Measurements from ENCODE around the gene GLYATL1. TPM values are rescaled to one million over a fixed set of nuclear protein-coding genes. Genes with fewer than 3 reads are reported as not detected.
"Not testable (repeated sequence)": the region's sequence is repeated elsewhere in the genome, so short reads cannot be mapped to it uniquely, and the experiment has no call there.

The GLYATL1 gene
- total and polyA plus RNA-seq, 5 donors = not detected

DNA sequence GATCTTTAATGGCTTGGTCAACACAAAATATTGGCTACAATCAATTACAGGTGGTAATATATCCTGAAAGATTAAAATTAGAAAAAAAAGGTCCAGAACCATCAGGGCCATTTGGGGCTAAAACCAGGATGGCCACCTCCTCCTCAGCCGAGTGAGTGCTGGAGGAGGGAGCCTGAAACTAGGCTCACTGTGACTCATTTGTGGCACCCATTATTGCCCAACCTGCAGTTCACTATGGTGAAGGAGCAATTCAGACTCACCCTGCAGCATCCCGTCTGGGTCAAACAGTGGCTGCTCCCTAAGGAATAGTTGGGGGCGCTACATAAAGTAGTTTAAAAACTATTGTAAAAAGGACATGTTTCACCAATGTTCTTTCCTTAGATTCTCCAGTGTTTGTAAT, 60.7 kb downstream of the GLYATL1 start:
- DNase-seq (no peak), ATAC-seq (no peak)
- H3K27ac ChIP-seq (ENCODE audit: low read length) = no peak overlapping the region
- H3K9me3 ChIP-seq (ENCODE audit: control insufficient read depth, low read length) = no peaks in the 10 kb centered on the region
- no peak overlapping the region for H3K4me3 ChIP-seq (ENCODE audit: low read length)
- H3K27me3 ChIP-seq (ENCODE audit: control insufficient read depth, insufficient read depth) = no peaks in the 10 kb centered on the region
- intact Hi-C loops (cut with DNase I) = no loop called here
- WGBS = 78% methylated on average over 3 of the region's 3 CpGs
- no peaks in the 10 kb centered on the region for H3K4me1 ChIP-seq (ENCODE audit: control insufficient read depth, insufficient read depth, low read length)

DNA sequence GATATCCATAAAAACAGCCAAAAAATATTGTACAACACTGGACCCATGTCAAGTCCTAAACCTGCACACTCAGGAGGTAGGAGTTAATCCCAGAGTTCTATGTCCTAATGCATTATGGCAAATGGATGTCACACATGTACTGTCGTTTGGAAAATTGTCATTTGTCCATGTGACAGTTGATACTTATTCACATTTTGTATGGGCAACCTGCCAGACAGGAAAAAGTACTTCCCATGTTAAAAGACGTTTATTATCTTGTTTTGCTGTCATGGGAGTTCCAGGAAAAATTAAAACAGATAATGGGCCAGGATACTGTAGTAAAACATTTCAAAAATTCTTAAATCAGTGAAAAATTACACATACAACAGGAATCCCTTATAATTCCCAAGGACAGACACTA, 62.7 kb downstream of the GLYATL1 start:
- H3K27ac ChIP-seq (ENCODE audit: low read length); H3K27me3 ChIP-seq (ENCODE audit: control insufficient read depth, insufficient read depth); ATAC-seq; H3K4me3 ChIP-seq (ENCODE audit: low read length); H3K4me1 ChIP-seq (ENCODE audit: control insufficient read depth, insufficient read depth, low read length); DNase-seq; H3K9me3 ChIP-seq (ENCODE audit: control insufficient read depth, low read length); intact Hi-C loops (cut with DNase I): not testable (repeated sequence)
- WGBS = 14% methylated on average over 2 of the region's 2 CpGs

Other genes starting within 250 kb of the GLYATL1 start
- gene GLYAT, start 207.5 kb upstream of the GLYATL1 start, total RNA-seq = under 1 TPM in 1 of 4 donors, not detected in 3; 0.39 TPM
- 0.57 TPM for gene GLYAT, start 207.5 kb upstream of the GLYATL1 start, polyA plus RNA-seq
- gene GLYATL2, start 94.8 kb upstream of the GLYATL1 start, total RNA-seq = under 1 TPM in 3 of 4 donors, not detected in 1; 0.26 to 0.47 (median 0.40) TPM
- 0.16 TPM for gene GLYATL2, start 94.8 kb upstream of the GLYATL1 start, polyA plus RNA-seq
- not detected for gene GLYATL1B, start 146.8 kb downstream of the GLYATL1 start, total RNA-seq
- gene GLYATL1B, start 146.8 kb downstream of the GLYATL1 start, polyA plus RNA-seq = not detected
- gene FAM111B, start 167.7 kb downstream of the GLYATL1 start, total RNA-seq = 1 to 10 TPM in 1 of 4 donors, under 1 TPM in 2, not detected in 1; 0.17 to 2.5 (median 0.91) TPM
- 0.05 TPM for gene FAM111B, start 167.7 kb downstream of the GLYATL1 start, polyA plus RNA-seq
- gene FAM111A, start 203.4 kb downstream of the GLYATL1 start, total RNA-seq = 10 to 100 TPM in 3 of 4 donors, 1 to 10 TPM in 1; 9.1 to 12.2 (median 10.5) TPM
- gene FAM111A, start 203.4 kb downstream of the GLYATL1 start, polyA plus RNA-seq = 7.0 TPM
- gene DTX4, start 232.6 kb downstream of the GLYATL1 start, total RNA-seq = 1 to 10 TPM; 1.6 to 3.4 (median 1.7) TPM
- 0.70 TPM for gene DTX4, start 232.6 kb downstream of the GLYATL1 start, polyA plus RNA-seq

All from right cardiac atrium (tissue), 5 donors.